Central memory CD4-positive, alpha-beta T cell (primary cell): ENCODE results near the gene FOXD4.
"Not testable (repeated sequence)": the region's sequence is repeated elsewhere in the genome, so short reads cannot be mapped to it uniquely, and the experiment has no call there.

Experiments used
- DNase-seq: peaks from one replicate; pipeline ENCODE4 v3.0.0; 2022

Gene FOXD4

GRCh38 chr9:90851-91250, 27.4 kb downstream of the FOXD4 start:
- DNase-seq = not testable (repeated sequence)

- not testable (repeated sequence) for DNase-seq
These were observed 29.7 kb downstream of the FOXD4 start for GRCh38 chr9:88396-89037.

- DNase-seq = not testable (repeated sequence)
These were observed 30.4 kb downstream of the FOXD4 start for GRCh38 chr9:87860-88259.

- DNase-seq = not testable (repeated sequence)
These were observed 31.1 kb downstream of the FOXD4 start for GRCh38 chr9:87105-87504.

- DNase-seq = not testable (repeated sequence)
These were observed 31.5 kb downstream of the FOXD4 start for GRCh38 chr9:86697-87096.

- DNase-seq = not testable (repeated sequence)
These were observed 35.1 kb downstream of the FOXD4 start for GRCh38 chr9:82932-83689.

GRCh38 chr9:78333-78732, 39.9 kb downstream of the FOXD4 start:
- not testable (repeated sequence) for DNase-seq

- DNase-seq = not testable (repeated sequence)
These were observed 41.8 kb downstream of the FOXD4 start for GRCh38 chr9:76389-76788.

GRCh38 chr9:73900-74525, 44.2 kb downstream of the FOXD4 start:
- DNase-seq = not testable (repeated sequence)

GRCh38 chr9:73076-73899, 44.9 kb downstream of the FOXD4 start:
- DNase-seq = not testable (repeated sequence)
